Endothelial cell of umbilical vein (primary cell): ENCODE data around the gene RBFOX1. TPM values are rescaled to one million over a fixed set of nuclear protein-coding genes. Genes with fewer than 3 reads are reported as not detected.

Experiments
- BruUV-seq: library from RNA; stranded (reverse); fragments of 400-500 nt; replicated peaks from 2 replicates; lab custom pipeline; 2021; lab: Mats Ljungman, UMichigan
- CTCF ChIA-PET: fragments of 300-600, 350-600 bp; sonication (Branson Sonifier 250); formaldehyde crosslinking; loops from one replicate; lab custom pipeline; 2021; ENCODE audit warnings: antibody characterized with exemption, inconsistent platforms; lab: Charles Lee
- POLR2A ChIA-PET: fragments of 300-600, 350-600 bp; sonication (Branson Sonifier 250); formaldehyde crosslinking; loops from one replicate; lab custom pipeline; 2021; ENCODE audit warnings: antibody characterized with exemption, inconsistent platforms; lab: Charles Lee
- DNase-seq: peaks from one replicate; pipeline ENCODE4 v3.0.0-alpha.2; 2011; ENCODE audit warnings: low read depth, low spot score
- FAIRE-seq: peaks from 2 replicates; lab custom pipeline; 2011; peaks lifted over from hg19 to GRCh38; lab: Jason Lieb, UNC
- H2AFZ ChIP-seq: 2 replicates; pipeline ENCODE4 v1.6.0; 2012; ENCODE audit warnings: low read depth, low read length, control low read depth, inconsistent platforms
- H3K27ac ChIP-seq: 2 replicates; pipeline ENCODE4 v1.5.1; 2011; ENCODE audit warnings: low read depth, mild to moderate bottlenecking, control low read depth, low read length, moderate library complexity; ENCODE audit not compliant: insufficient read depth
- H3K27me3 ChIP-seq, 2 experiments: 2 replicates each; pipeline versions ENCODE4 v1.6.0 to v1.6.1; 2011; ENCODE audit warnings: low read length in 2 of 2, mixed read lengths in 1 of 2; ENCODE audit not compliant: control insufficient read depth in 2 of 2, insufficient read depth in 2 of 2
- H3K36me3 ChIP-seq, 2 experiments: 2 replicates in 1 of 2; 3 replicates in 1 of 2; pipeline ENCODE4 v1.5.1; 2011; ENCODE audit warnings: low read length in 2 of 2, mild to moderate bottlenecking in 1 of 2, moderate library complexity in 1 of 2; ENCODE audit not compliant: control insufficient read depth in 2 of 2, insufficient read depth in 2 of 2; ENCODE audit errors: extremely low read depth in 1 of 2
- H3K4me1 ChIP-seq: 3 replicates; pipeline ENCODE4 v1.5.1; 2011; ENCODE audit warnings: mild to moderate bottlenecking, low read length; ENCODE audit not compliant: control insufficient read depth, insufficient read depth; ENCODE audit errors: extremely low read depth
- H3K4me2 ChIP-seq: 2 replicates; pipeline ENCODE4 v1.6.1; 2011; ENCODE audit warnings: low read length, control low read depth, mixed read lengths; ENCODE audit not compliant: insufficient read depth
- H3K4me3 ChIP-seq, 3 experiments: fragments of 200-600 bp in 1 of 3; sonication (generic), shearing (Covaris generic) in 1 of 3; replicated peaks in 1 of 3; 2 replicates each; pipeline ENCODE4 v1.5.1; 2011 to 2016; ENCODE audit warnings: control low read depth in 3 of 3, low read length in 3 of 3, mild to moderate bottlenecking in 2 of 3, inconsistent platforms in 1 of 3, low read depth in 1 of 3, moderate library complexity in 1 of 3; ENCODE audit not compliant: insufficient read depth in 1 of 3
- H3K79me2 ChIP-seq: 2 replicates; pipeline ENCODE4 v1.6.0; 2012; ENCODE audit warnings: low read length, inconsistent platforms; ENCODE audit not compliant: control insufficient read depth, insufficient read depth
- H3K9ac ChIP-seq: replicated peaks from 2 replicates; pipeline ENCODE3; 2011; ENCODE audit warnings: low read length, control low read depth; ENCODE audit not compliant: insufficient read depth; ENCODE audit errors: extremely low read depth
- H3K9me1 ChIP-seq: replicated peaks from 3 replicates; pipeline ENCODE4 v1.6.0; 2011; ENCODE audit warnings: mild to moderate bottlenecking, low read length; ENCODE audit not compliant: control insufficient read depth, insufficient read depth; ENCODE audit errors: extremely low read depth
- H3K9me3 ChIP-seq: replicated peaks from 2 replicates; pipeline ENCODE4 v1.5.1; 2012; ENCODE audit warnings: low read length, inconsistent platforms; ENCODE audit not compliant: control insufficient read depth, insufficient read depth
- H4K20me1 ChIP-seq: replicated peaks from 2 replicates; pipeline ENCODE3; 2011; ENCODE audit warnings: mild to moderate bottlenecking, low read length; ENCODE audit not compliant: control insufficient read depth, insufficient read depth; ENCODE audit errors: extremely low read depth
- EZH2 ChIP-seq: IDR thresholded peaks from 2 replicates; pipeline ENCODE4 v1.6.1; 2012; ENCODE audit warnings: borderline replicate concordance, low read depth, mild to moderate bottlenecking, moderate library complexity, low read length, inconsistent platforms; ENCODE audit not compliant: severe bottlenecking
- GATA2 ChIP-seq: IDR thresholded peaks from 2 replicates; pipeline ENCODE4 v1.7.0; 2011; ENCODE audit warnings: low read depth, mild to moderate bottlenecking, moderate library complexity, mixed read lengths, low read length; ENCODE audit not compliant: insufficient read length, insufficient read depth
- dilution Hi-C: fragments of 300-500 bp; cut with MboI; formaldehyde crosslinking; loops from one replicate; pipeline ENCODE4 v1.15.0; 2019; ENCODE audit warnings: low sequenced_read_pairs; ENCODE audit not compliant: extremely low pct_ligation_motif_present
- intact Hi-C: fragments of 100-400 bp; cut with micrococcal nuclease; formaldehyde crosslinking; loops from one replicate; pipeline ENCODE4 v1.10.0; 2022
- polyA plus RNA-seq, 4 experiments: library from polyadenylated mRNA; depleted of rRNA in 3 of 4; stranded (reverse) in 3 of 4; unstranded in 1 of 4; fragments of >200 nt; gene quantifications; 2 replicates each; pipeline versions ENCODE4 v1.2.1 to v1.2.3, GENCODE V29; 2011 to 2012; ENCODE audit warnings: missing spikeins in 1 of 4
- total RNA-seq: library from RNA; stranded (reverse); gene quantifications from 2 replicates; pipeline ENCODE4 v1.2.3, GENCODE V29; 2021

Gene RBFOX1
- total and polyA plus RNA-seq, 2 donors (not counting 3 experiments of a cell fraction or from before 2014, with no cell fraction given) = not detected

DNA sequence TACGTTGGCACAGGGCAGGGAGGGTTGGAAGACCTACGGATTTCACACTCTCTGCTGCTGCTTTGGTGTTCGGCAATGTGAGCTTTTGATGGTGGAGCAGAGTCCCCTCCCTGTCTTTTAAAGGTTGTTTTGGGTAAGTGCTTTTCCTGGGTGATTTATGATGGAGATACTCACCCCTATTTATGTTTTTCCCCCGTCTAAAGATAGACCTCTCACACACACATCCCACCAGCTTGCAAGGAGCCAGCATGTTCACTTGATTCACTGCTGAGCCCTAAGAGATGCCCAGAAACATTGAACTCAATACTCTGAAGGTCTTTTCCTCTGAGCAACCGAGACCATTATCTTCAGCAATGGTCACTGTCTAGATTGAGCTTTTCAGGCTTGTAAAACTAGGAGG is 8.3 kb downstream of the RBFOX1 start:
- H3K9me3 ChIP-seq = peaks cover 9% of the 10 kb centered on the region
- FAIRE-seq = no peak
- ChIA-PET CTCF (no interaction called here), POLR2A (no interaction called here)
- no peak for TF ChIP-seq EZH2
- DNase-seq = no peak
- intact Hi-C loops = no loop called here
- no TSS peak for BruUV-seq
- no peaks in the 10 kb centered on the region for H3K9me1 ChIP-seq
- no peaks in the 10 kb centered on the region for H3K27me3 ChIP-seq
- H4K20me1 ChIP-seq = no peaks in the 10 kb centered on the region
- no peak overlapping the region for H2AFZ ChIP-seq
- dilution Hi-C loops = no loop called here
- no peak overlapping the region for H3K4me3 ChIP-seq
- H3K27ac ChIP-seq = no peak overlapping the region
- no peak overlapping the region for H3K9ac ChIP-seq
- H3K36me3 ChIP-seq = no peaks in the 10 kb centered on the region
- no peaks in the 10 kb centered on the region for H3K4me1 ChIP-seq
- no peak overlapping the region for H3K4me2 ChIP-seq
- no peaks in the 10 kb centered on the region for H3K79me2 ChIP-seq

DNA sequence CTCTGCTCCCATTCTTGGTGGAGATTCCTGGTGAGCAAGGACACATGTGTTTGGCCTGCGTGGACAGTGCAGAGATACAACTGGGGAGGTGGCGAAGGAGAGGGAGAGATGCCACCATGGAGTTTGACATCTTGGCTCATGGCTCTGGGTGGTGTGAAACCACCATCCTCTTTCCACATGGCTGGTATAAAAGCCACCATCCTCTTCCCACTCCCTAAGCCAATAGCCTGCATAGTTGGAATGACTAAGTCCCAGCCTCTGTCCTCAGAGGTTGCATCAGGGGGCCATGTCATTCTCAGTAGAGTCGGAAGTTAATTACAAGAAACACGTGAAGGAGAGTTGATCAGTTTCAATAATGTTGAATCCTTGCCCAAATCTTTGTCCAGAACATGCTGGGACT is 10.0 kb downstream of the RBFOX1 start:
- no peak overlapping the region for H3K27ac ChIP-seq
- no peaks in the 10 kb centered on the region for H3K36me3 ChIP-seq
- H3K4me3 ChIP-seq = no peak overlapping the region
- H3K9ac ChIP-seq = no peak overlapping the region
- CTCF ChIA-PET = no interaction called here
- TF ChIP-seq GATA2 = no peak
- no peak overlapping the region for H2AFZ ChIP-seq
- H4K20me1 ChIP-seq = no peaks in the 10 kb centered on the region
- intact Hi-C loops = no loop called here
- H3K9me1 ChIP-seq = no peaks in the 10 kb centered on the region
- H3K4me1 ChIP-seq = no peaks in the 10 kb centered on the region
- BruUV-seq = no TSS peak
- DNase-seq (no peak), FAIRE-seq (no peak)
- dilution Hi-C loops = no loop called here
- H3K27me3 ChIP-seq = no peaks in the 10 kb centered on the region
- POLR2A ChIA-PET = no interaction called here
- H3K4me2 ChIP-seq = no peak overlapping the region
- no peaks in the 10 kb centered on the region for H3K79me2 ChIP-seq
- H3K9me3 ChIP-seq = peaks cover 10% of the 10 kb centered on the region
